BJ (cell line): ENCODE data around the gene TFF2. TPM values are rescaled to one million over a fixed set of nuclear protein-coding genes. Genes with fewer than 3 reads are reported as not detected.

Experiments
- CTCF ChIA-PET: fragments of 350-600 bp; formaldehyde crosslinking; extraction: SDS; loops from one replicate; lab custom pipeline; 2021; ENCODE audit warnings: antibody characterized with exemption, inconsistent platforms; lab: Yijun Ruan, JAX
- POLR2A ChIA-PET: fragments of 300-600 bp; sonication (Branson Sonifier 250); formaldehyde crosslinking; extraction: SDS; loops from one replicate; lab custom pipeline; 2021; ENCODE audit warnings: antibody characterized with exemption; lab: Charles Lee
- DNase-seq: peaks from one replicate; pipeline ENCODE4 v3.0.0-alpha.2; 2011; ENCODE audit warnings: low read depth
- H3K27me3 ChIP-seq: 2 replicates; pipeline ENCODE4 v1.6.0; 2011; ENCODE audit warnings: low read length; ENCODE audit not compliant: control insufficient read depth, insufficient read depth
- H3K36me3 ChIP-seq: 2 replicates; pipeline ENCODE4 v1.5.1; 2011; ENCODE audit warnings: low read length; ENCODE audit not compliant: control insufficient read depth, insufficient read depth
- H3K4me3 ChIP-seq: 2 replicates; pipeline ENCODE4 v1.5.1; 2011; ENCODE audit warnings: low read depth, mild to moderate bottlenecking, control low read depth, low read length
- polyA plus RNA-seq: library from polyadenylated mRNA; depleted of rRNA; stranded (reverse); fragments of >200 nt; gene quantifications from 2 replicates; pipeline ENCODE4 v1.2.3, GENCODE V29; 2011
- TF ChIP-seq, protein P1 (sequence below): IDR thresholded peaks from 2 replicates; pipeline ENCODE4 v1.5.1; 2011; ENCODE audit warnings: low read depth, mild to moderate bottlenecking, control low read depth, inconsistent platforms, low read length, moderate library complexity; ENCODE audit not compliant: insufficient read depth

Gene TFF2
- polyA plus RNA-seq, 1 experiment = not detected

DNA sequence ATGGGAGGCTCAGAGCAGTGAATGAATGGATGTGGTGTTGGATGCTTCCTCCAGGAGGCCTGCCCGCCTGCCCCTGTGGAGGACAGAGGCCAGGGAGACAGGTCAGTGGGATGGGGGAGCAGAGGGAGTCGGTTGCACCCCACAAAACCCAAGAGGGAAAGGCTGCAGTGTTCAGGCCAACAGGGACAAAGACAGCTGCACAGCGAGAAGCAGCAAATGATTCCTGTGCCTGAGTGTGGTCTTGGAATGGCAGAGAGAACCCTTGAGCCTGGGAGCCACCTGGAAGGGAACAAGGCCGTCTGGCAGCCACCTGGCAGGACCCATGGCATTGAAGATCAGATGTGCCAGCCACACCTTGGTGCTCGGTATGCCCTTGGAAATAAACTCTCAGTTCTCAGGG is 43.7 kb downstream of the TFF2 start:
- Histone ChIP-seq H3K4me3 (no peak overlapping the region), H3K27me3 (peaks cover 4% of the 10 kb centered on the region; the same call in 1 of the 2 replicates), H3K36me3 (no peaks in the 10 kb centered on the region)
- POLR2A ChIA-PET = no interaction called here
- TF ChIP-seq, protein P1, sequence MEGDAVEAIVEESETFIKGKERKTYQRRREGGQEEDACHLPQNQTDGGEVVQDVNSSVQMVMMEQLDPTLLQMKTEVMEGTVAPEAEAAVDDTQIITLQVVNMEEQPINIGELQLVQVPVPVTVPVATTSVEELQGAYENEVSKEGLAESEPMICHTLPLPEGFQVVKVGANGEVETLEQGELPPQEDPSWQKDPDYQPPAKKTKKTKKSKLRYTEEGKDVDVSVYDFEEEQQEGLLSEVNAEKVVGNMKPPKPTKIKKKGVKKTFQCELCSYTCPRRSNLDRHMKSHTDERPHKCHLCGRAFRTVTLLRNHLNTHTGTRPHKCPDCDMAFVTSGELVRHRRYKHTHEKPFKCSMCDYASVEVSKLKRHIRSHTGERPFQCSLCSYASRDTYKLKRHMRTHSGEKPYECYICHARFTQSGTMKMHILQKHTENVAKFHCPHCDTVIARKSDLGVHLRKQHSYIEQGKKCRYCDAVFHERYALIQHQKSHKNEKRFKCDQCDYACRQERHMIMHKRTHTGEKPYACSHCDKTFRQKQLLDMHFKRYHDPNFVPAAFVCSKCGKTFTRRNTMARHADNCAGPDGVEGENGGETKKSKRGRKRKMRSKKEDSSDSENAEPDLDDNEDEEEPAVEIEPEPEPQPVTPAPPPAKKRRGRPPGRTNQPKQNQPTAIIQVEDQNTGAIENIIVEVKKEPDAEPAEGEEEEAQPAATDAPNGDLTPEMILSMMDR = no peak
- CTCF ChIA-PET = no interaction called here
- no peak for DNase-seq

DNA sequence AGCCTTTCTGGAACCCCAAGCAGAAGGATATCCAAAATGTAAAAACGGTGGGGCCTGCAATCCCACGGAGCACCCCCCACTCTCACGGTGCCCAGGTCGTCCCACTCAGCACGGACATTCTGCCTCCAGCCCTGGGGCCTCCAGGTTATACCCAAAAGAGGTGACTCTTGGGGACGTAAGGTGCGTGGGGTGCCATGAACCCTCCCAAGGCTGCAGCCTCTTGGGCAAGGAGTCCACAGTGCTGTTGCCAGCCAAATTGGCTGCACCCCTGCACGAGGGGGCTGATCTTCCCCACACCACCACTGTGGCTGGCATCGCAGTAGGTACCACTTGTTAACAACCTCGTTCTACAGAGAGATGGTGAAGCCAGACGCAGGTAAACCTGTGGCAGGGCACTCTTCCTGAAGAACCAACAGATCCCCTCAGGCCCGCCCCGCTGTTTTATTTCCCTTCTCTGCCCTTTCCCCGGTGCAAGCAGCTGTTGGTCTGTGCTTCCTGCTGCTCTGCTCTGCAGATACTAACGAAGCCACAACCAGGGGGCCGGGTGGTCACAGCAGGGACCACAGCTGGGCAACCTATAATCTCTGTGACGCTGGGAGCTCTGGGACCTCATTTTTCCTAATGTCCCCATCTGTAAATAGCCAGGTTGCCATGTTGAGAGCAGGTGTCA is 44.3 kb downstream of the TFF2 start:
- Histone ChIP-seq H3K36me3 (no peaks in the 10 kb centered on the region), H3K27me3 (peaks cover 4% of the 10 kb centered on the region; the same call in 1 of the 2 replicates), H3K4me3 (no peak overlapping the region)
- TF ChIP-seq, protein P1 = no peak
- no peak for DNase-seq
- POLR2A ChIA-PET = no interaction called here
- CTCF ChIA-PET = no interaction called here

DNA sequence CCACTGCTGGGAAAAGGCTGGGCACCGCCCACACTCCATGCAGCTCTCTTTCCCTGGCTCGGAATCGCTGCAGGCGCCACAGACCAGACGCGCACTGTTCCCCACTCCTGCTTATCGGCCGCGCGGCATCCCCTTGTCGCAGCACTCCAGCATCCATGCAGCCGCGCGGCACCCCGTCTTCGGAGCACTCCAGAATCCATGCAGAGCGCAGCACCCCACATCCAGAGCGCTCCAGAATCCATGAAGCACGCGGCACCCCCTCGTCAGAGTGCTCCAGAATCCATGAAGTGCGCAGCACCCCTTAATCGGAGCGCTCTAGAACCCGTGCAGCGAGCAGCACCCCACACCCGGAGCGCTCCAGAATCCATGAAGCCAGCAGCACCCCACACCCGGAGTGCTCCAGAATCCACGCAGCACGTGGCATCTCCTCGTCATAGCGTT is 45.1 kb downstream of the TFF2 start:
- no peak for DNase-seq
- Histone ChIP-seq H3K4me3 (no peak overlapping the region), H3K36me3 (no peaks in the 10 kb centered on the region), H3K27me3 (peaks cover 4% of the 10 kb centered on the region; the same call in 1 of the 2 replicates)
- TF ChIP-seq, protein P1 = no peak
- POLR2A ChIA-PET = no interaction called here
- CTCF ChIA-PET = no interaction called here

DNA sequence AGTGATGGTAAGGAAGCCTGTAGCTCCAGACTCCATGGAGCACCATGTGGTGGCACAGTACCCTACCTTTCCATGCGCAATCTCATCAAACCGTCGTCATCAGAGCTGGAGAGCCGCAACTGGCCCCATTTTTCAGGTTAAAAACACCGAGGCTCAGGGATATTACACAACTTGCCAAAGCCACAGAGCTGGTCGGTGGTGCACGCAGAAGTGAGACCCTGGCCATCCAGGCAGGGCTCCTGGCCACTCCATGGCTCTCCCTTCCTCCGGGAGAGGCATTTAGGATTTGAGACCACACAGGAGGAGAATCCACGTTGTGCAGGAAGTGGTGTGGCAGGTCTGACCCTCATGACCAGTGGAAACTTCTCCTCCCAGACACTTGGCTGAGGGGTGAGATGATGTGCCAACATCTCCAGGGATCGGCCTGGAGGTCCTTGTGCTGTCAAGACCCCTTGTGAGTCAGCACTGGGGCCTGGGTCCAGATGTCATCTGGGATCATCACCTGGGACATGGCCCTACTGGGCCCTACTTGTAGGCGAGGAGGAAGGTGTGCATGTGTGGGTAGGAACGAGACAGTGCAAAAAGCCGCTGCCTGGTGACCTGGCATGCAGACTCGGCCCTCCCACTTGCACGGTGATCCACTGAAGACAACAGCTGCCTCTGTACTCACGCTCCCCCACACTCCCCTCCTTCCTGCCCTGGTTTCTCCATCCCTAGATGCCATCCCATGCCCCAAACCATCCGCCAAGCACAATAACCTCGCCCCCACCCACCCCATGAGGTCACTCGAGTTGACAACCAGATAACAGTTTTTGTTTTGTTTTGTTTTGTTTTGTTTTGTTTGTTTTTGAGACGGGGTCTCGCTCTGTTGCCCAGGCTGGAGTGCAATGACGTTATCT is 46.0 kb downstream of the TFF2 start:
- CTCF ChIA-PET = no interaction called here
- TF ChIP-seq, protein P1 = no peak
- H3K36me3 ChIP-seq = no peaks in the 10 kb centered on the region
- POLR2A ChIA-PET = no interaction called here
- H3K4me3 ChIP-seq = no peak overlapping the region
- H3K27me3 ChIP-seq = peaks cover 4% of the 10 kb centered on the region; the same call in 1 of the 2 replicates
- DNase-seq = no peak

DNA sequence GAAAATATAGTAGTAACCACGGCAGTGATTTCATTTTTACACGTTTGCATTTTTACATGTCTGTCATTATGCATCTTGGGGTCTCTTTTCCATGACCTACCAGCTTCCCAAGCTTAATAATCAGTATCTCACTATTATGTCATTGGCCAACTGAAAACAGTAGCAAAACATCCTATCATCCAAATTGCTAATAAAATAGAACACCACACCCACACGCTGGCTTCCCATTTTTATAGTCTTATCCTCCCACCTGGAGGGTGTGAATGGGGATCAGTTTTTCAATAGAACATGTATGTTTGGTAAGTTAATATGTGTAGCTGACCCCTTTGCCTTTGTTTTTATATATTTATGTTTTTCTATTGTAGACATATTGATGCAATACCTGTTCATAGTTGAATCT is 47.4 kb downstream of the TFF2 start:
- no peak for DNase-seq
- POLR2A ChIA-PET = no interaction called here
- no peaks in the 10 kb centered on the region for H3K36me3 ChIP-seq
- H3K4me3 ChIP-seq = no peak overlapping the region
- CTCF ChIA-PET = no interaction called here
- TF ChIP-seq, protein P1 = no peak
- H3K27me3 ChIP-seq = peaks cover 4% of the 10 kb centered on the region; the same call in 1 of the 2 replicates
